Measurements from ENCODE around the gene HEYL. TPM values are rescaled to one million over a fixed set of nuclear protein-coding genes. Genes with fewer than 3 reads are reported as not detected.

The HEYL gene
- total RNA-seq, 3 donors from 2014 or later = 2.1 to 5.2 (median 2.3) TPM

DNA sequence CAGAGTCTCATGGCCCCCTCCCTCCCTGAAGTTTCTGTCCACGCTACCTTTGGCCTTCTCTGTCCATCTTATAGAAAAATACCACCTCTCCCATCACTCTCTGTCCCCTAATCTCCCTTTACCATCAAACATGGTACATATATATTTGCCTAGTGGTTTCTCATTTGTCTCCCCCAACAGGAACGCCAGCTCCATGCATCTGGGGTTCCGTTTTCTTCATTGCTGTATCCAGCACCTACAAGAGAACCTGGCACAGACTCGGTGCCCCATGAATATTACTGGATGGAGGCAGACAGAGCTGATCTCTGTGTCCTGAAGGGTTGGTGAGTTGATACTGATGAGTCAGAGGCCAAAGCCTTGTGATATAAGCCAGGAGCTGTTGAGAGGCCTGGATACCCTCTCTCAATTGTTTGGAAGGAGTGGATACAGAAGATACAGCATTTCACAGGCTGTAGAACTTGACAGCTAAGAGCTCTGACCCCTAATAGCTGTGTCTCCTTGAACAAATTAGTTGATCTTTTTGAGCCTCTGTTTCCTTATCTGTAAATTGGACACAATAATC is 21.9 kb downstream of the HEYL start:
- no peak overlapping the region for H3K4me3 ChIP-seq
- TF ChIP-seq POLR2AphosphoS5 (IDR thresholded peaks at IDR 0.05) (no peak), POLR2A (IDR thresholded peaks at IDR 0.05) (no peak)
- TF ChIP-seq, protein P1, sequence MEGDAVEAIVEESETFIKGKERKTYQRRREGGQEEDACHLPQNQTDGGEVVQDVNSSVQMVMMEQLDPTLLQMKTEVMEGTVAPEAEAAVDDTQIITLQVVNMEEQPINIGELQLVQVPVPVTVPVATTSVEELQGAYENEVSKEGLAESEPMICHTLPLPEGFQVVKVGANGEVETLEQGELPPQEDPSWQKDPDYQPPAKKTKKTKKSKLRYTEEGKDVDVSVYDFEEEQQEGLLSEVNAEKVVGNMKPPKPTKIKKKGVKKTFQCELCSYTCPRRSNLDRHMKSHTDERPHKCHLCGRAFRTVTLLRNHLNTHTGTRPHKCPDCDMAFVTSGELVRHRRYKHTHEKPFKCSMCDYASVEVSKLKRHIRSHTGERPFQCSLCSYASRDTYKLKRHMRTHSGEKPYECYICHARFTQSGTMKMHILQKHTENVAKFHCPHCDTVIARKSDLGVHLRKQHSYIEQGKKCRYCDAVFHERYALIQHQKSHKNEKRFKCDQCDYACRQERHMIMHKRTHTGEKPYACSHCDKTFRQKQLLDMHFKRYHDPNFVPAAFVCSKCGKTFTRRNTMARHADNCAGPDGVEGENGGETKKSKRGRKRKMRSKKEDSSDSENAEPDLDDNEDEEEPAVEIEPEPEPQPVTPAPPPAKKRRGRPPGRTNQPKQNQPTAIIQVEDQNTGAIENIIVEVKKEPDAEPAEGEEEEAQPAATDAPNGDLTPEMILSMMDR (IDR thresholded peaks at IDR 0.05) = no peak
- no peaks in the 10 kb centered on the region for H3K4me1 ChIP-seq
- H3K36me3 ChIP-seq = no peaks in the 10 kb centered on the region
- DNase-seq (ENCODE audit: low spot score in 2 of 2) = no peak
- intact Hi-C loops (cut with DNase I; ENCODE audit: low total_unique reads) = loop anchor here (5.0 kb wide), 1 partner anchor 715 kb away; no protein-coding TSS in a partner anchor
- no peaks in the 10 kb centered on the region for H3K9me3 ChIP-seq
- no peaks in the 10 kb centered on the region for H3K27me3 ChIP-seq
- no peak overlapping the region for H3K27ac ChIP-seq

DNA sequence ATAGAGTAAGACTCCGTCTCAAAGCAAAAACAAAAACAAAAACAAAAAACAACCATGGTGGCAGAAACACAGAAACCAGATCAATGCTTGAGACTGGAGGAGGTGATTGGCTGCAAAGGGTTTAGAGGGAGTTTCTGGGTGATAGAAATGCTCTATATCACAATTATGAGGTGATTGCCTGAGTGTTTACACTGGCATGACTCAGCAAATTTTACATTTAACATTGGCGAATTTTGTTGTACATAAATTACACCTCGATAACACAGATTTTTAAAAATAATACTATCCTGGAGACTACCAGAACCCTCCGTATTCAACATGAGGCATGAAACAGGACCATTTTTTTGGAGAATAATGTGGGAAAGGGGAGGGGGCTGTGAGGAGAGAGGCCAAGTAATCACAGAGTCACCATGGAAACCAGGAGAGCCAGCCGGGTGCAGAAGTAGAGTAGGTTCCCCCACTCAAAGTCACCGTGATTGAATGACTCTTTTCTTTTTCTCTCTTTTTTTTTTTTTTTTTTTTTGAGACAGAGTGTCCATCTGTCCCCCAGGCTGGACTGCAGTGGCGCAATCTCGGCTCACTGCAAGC is 24.3 kb downstream of the HEYL start:
- intact Hi-C loops (cut with DNase I; ENCODE audit: low total_unique reads) = loop anchor here (5.0 kb wide), 1 partner anchor 717 kb away; no protein-coding TSS in a partner anchor
- no peaks in the 10 kb centered on the region for H3K4me1 ChIP-seq
- no peak for DNase-seq (ENCODE audit: low spot score in 2 of 2)

DNA sequence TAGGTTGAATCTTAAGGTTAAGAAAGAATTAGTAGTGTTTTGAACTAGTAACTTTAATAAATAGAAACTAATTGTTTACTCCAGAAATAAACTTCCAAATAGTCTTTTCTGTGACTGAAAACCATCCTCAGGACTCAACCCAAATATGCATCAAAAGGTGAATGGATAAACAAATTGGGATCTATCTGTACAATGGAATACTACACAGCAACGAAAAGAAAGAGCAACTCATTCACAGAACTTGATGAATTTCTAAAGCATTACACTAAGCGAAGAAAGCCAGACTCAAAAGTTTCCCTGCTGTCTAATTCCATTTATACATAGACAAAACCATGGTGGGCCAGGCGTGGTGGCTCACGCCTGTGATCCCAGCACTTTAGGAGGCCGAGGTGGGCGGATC is 25.0 kb downstream of the HEYL start:
- no peaks in the 10 kb centered on the region for H3K36me3 ChIP-seq
- H3K27me3 ChIP-seq = no peaks in the 10 kb centered on the region
- no peak for DNase-seq (ENCODE audit: low spot score in 2 of 2)
- no peak overlapping the region for H3K4me3 ChIP-seq
- no peak for TF ChIP-seq POLR2AphosphoS5 (IDR thresholded peaks at IDR 0.05)
- TF ChIP-seq, protein P1 (IDR thresholded peaks at IDR 0.05) = no peak
- TF ChIP-seq POLR2A (IDR thresholded peaks at IDR 0.05) = no peak
- H3K4me1 ChIP-seq = no peaks in the 10 kb centered on the region
- H3K9me3 ChIP-seq = no peaks in the 10 kb centered on the region
- intact Hi-C loops (cut with DNase I; ENCODE audit: low total_unique reads) = no loop called here
- H3K27ac ChIP-seq = no peak overlapping the region

More for the DNA sequence above, 24.3 kb downstream of the HEYL start:
- H3K36me3 ChIP-seq = no peaks in the 10 kb centered on the region
- H3K27me3 ChIP-seq = no peaks in the 10 kb centered on the region
- no peak overlapping the region for H3K27ac ChIP-seq
- H3K4me3 ChIP-seq = no peak overlapping the region
- H3K9me3 ChIP-seq = no peaks in the 10 kb centered on the region
- TF ChIP-seq, protein P1 (IDR thresholded peaks at IDR 0.05) = no peak
- TF ChIP-seq POLR2AphosphoS5 (IDR thresholded peaks at IDR 0.05) (no peak), POLR2A (IDR thresholded peaks at IDR 0.05) (no peak)

DNA sequence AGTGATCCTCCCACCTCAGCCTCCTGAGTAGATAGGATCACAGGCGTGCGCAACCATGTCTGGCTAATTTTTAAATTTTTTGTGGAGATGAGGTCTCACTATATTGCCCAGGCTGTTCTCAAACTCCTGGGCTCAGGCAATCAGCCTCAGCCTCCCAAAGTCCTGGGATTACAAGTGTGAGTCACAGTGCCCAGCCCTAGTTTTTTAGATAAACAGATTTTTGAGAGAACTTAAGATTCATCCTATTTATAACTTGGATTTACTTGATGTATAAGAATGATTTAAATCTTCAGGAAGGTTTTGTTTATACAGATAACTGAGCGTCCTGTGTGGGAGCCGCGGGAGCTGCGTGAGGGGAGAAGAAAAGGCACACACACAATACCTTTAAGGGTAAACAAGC is 26.2 kb downstream of the HEYL start:
- no peaks in the 10 kb centered on the region for H3K4me1 ChIP-seq
- no peaks in the 10 kb centered on the region for H3K36me3 ChIP-seq
- TF ChIP-seq POLR2AphosphoS5 (IDR thresholded peaks at IDR 0.05) (no peak), POLR2A (IDR thresholded peaks at IDR 0.05) (no peak)
- TF ChIP-seq, protein P1 (IDR thresholded peaks at IDR 0.05) = no peak
- H3K9me3 ChIP-seq = no peaks in the 10 kb centered on the region
- H3K27ac ChIP-seq = no peak overlapping the region
- intact Hi-C loops (cut with DNase I; ENCODE audit: low total_unique reads) = no loop called here
- no peaks in the 10 kb centered on the region for H3K27me3 ChIP-seq
- H3K4me3 ChIP-seq = no peak overlapping the region
- no peak for DNase-seq (ENCODE audit: low spot score in 2 of 2)

DNA sequence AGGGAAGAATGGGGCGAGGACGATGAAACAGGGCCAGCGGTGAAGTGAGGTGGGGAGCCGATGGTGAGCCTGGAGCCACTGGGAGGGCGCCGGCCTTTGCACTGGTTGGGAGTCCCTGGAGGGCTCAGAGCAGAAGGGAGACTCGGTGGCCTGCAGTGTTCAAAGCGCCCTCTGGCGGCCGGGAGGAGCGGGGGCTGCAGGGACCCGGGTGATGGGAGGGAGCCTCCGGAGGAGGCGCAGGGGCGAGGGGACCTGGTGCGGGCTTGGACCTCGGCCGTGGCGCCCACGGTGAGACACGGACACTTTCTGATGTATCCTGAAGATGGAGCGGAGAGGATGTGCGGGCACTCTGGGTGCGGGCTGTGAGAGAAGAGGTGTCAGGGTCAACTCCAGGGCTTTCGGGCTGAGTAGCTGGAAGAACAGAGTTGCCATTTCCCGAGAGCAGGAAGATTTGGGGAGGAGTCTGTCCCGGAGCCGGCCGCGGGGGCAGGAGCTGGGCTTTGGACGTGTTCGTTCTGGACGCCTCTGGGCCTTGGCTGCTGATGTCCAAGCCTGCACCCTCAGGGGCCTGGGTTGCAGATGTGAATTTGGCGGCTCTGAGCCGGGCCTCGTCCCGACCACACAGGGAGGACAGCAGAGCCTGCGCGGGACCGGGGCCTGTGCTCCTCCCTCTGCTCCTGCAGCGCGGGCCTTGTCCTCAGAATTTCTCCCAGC is 29.7 kb downstream of the HEYL start:
- TF ChIP-seq POLR2A (IDR thresholded peaks at IDR 0.05) = no peak
- TF ChIP-seq, protein P1 (IDR thresholded peaks at IDR 0.05) = peak in 2 of 3 donors; percentile 37 to 45
- Histone ChIP-seq H3K9me3 (no peaks in the 10 kb centered on the region), H3K36me3 (no peaks in the 10 kb centered on the region), H3K4me1 (no peaks in the 10 kb centered on the region), H3K4me3 (peak overlapping the region; percentile 7 to 57 (median 21)), H3K27ac (peak overlapping the region in 1 of 2 donors; percentile 63), H3K27me3 (no peaks in the 10 kb centered on the region)
- DNase-seq (ENCODE audit: low spot score in 2 of 2) = no peak
- intact Hi-C loops (cut with DNase I; ENCODE audit: low total_unique reads) = loop anchor here (2.0 kb wide), 1 partner anchor 41 kb away; no protein-coding TSS in a partner anchor
